HG03139 (cell line): ENCODE results near the gene RSRC1.
A peak's percentile ranks its signal among the peaks of the same experiment; 100 is the strongest.
"Not testable (repeated sequence)": the region's sequence is repeated elsewhere in the genome, so short reads cannot be mapped to it uniquely, and the experiment has no call there.

ENCODE experiments used
- ATAC-seq: cut with Tn5 transposase; IDR thresholded peaks from one replicate; pipeline ENCODE4 v1.9.1; 2021; ENCODE audit not compliant: unreplicated experiment

Gene RSRC1, protein sequence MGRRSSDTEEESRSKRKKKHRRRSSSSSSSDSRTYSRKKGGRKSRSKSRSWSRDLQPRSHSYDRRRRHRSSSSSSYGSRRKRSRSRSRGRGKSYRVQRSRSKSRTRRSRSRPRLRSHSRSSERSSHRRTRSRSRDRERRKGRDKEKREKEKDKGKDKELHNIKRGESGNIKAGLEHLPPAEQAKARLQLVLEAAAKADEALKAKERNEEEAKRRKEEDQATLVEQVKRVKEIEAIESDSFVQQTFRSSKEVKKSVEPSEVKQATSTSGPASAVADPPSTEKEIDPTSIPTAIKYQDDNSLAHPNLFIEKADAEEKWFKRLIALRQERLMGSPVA

DNA sequence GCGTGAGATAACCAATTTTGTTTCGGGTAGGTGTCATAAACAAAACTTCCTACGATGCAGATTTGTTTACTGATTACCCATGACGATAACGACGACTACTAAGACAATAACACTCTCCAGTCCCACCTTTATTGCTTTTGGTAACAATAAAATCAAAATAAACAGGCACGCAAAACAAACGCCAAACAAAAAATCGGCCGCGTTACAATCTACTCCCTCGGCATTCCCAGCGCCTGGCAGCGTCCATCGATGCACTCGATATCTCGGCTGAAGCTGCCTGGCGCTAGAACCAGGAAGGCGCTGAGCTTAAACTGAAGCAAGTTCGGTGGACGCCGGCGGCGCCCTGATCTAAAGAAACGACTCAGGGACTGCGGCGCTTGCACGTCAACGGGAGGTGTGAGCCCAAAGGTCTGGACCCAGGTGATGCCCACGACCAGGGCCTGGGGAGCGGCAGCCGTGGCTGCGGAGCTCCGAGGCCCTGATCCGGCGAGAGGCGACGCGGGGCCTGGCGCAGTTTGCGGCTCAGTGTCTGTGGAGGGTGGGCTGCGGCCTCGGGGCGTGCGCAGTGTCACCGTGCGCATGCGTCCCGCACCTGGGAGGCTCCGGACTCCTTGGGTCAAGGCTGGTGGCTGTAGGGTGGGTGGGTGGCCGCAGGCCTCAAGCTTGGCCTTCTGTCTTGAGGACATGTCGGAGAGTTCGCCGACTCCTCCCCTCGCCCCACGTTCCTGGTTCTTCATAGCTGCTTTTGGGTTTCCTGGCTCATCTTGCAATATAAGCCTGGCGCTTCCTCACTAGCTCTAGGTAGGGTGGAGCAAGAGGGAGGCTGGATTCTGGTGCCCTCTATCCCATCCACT lies at the start of gene RSRC1:
Gene RSRC1 (plus strand): TSS at position 286 of the 854 bp plus-strand sequence. CDS start 12,016 bp downstream, outside the sequence.
- ATAC-seq: peak; percentile 79

DNA sequence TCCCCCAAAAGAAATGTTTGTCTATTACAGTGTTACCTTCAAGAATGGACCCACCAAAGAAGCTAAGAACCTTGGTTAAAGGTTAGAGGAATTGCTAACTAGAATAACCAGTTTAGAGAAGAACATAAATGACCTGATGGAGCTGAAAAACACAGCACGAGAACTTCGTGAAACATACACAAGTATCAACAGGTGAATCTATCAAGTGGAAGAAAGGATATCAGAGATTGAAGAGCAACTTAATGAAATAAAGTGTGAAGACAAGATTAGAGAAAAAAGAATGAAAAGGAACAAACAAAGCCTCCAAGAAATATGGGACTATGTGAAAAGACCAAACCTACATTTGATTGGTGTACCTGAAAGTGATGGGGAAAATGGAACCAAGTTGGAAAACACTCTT lies 44.3 kb upstream of the RSRC1 start:
- ATAC-seq: not testable (repeated sequence)

DNA sequence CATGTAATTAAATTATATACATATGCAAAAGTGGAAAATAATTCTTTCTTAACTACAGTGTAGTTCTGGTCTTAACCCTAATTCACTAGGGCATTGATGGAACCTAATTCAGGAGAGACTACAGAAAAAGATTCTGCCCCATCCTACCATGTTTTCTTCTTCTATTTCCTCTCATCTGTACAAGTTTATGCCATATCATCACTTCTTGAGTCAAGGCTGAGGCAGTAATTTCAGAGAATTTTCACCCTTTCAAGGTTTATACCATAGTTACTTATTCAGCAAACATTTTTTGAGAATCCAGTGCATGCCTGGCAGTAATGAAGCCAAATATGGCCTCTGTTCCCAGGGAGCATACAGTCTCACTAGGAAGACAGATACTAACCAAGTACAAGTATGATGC lies 37.1 kb upstream of the RSRC1 start:
- no peak for ATAC-seq

DNA sequence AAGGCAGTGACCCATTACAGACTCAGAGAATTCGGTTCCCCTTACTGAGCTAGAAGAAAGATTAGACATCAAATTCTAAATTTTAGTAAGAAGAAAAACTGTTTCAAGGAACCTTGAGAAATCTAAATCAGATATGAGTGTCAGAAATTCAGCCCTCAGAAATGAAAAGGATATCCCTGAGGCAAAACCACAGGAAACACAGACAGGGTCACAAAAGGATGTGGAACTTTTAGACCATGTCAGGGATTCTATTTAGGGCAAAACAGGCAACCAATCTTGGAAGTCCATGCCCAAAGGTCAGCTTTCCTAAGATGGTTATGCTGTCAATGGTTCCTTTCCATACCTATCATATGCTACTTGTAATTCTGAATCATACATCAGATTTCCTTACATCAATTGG lies 35.3 kb upstream of the RSRC1 start:
- ATAC-seq: no peak

DNA sequence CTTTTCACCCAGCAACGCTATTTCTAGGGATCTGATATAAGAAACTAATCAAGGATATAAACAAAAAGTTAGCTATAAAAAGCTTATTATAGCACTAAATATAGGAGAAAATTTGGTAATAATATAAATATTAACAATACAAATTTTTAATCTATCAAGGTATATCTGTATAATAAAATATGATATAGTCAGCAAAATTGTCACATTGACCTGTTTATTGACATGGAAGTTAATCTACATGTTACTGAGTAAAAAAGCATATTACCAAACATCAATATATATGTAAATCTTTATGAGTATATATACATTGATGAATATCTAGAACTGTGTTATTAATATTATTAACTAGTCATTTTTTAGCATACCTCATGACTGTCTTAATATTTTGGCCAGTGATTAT lies 30.3 kb upstream of the RSRC1 start:
- ATAC-seq: no peak

DNA sequence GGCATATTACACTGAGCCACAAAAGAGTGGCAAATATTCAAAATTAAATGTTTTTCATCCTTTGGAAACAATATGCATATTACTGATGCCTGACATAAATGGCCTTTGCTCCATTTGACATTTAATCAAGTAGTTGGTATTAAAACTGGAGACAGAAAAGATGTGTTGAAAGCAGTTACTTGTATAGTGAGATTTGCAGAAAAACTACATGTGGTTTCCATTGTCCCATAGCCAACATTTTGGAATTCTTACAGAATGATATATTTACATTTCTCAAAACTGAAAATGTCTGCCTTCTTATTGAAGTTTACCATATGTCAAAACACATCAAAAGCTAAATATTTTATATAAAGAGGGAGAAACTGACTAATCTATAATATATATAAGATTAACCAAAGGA lies 25.2 kb upstream of the RSRC1 start:
- no peak for ATAC-seq

DNA sequence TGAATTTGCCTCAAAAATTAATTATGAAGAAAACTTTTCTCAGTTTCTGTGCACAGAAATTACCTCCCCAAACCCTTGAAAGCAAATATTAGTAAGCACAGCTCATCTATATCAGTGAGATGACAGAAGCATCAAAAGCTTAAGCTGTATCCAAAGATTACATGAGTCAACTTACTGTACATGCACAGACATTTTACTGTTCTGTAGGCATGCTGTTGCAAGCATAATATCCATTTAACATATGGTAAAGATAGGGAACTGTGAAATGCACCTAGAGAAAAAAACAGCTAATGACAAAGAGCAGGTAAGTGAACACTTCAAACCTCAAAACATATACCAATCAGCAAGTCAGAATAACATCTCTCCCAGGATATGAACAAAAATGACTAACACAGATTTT lies 24.5 kb upstream of the RSRC1 start:
- ATAC-seq: no peak

DNA sequence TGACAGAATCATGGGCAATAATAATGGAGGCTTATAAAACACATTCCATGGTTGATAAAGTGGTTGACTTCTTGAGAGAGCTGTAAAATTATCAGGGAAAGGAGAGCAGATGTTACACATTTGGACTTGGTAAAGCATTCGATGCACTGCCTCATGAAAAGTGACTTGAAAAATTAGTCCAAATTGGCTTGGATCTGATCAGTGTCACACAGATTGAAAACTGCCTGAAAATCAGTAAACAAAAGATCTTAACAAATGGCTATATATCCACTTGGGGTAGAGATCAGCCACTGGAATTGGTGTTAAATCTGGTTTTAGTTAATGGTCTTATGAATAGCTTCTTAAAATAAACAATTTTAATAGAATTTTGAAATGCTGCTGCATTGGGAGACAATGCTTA lies 24.0 kb upstream of the RSRC1 start:
- no peak for ATAC-seq

DNA sequence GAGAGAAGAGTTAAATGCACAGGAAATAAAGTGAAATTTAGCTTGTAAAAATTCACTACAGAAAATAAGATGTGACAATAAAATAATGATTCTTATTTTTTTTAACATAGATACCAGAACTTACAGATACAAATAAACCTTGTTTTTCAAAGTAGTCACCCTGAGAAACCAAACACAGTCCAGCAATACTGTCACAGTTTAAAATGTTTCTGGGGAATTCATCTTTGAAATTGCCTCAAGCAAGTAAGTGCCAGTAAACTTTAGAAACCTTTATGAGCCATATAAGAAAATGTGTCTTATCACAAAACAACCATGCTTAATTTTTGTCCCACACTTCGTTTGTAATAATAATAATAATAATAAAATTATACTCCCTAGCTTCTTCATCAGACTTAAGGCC lies 23.5 kb upstream of the RSRC1 start:
- no peak for ATAC-seq

DNA sequence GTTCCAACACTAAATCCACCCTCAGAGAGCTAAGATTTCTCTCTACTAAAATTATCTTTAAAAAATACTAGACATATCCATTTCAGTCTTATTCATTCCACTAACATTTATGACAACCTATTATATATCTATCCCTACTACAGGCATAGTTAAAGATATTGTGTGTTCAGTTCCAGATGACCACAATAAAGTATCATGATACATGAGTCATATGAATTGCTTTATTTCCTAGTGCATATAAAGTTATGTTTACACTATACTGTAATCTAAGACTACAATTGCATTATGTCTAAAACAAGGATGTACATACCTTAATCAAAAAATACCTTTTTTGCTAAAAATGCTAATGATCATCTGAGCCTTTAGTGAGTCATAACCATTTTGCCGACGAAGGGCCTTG lies 23.1 kb upstream of the RSRC1 start:
- ATAC-seq: no peak

DNA sequence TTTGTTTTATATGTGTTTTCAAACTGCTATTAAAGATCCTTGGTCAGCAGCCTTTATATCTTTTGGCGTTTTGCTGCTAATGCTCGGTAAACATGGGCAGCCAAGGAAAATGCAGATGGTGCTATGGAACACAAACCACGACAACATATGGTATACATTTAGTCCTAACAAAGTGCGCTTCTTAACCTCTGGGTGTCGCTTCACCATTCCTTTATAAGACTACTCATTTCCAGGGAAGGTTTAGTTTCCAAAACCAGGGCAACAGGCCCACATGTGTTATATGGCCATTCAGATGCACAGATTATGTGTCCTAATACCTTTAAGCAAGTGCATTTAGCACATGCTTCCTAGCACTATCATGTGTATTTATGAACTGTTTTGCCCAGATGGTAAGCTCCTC lies 18.4 kb upstream of the RSRC1 start:
- ATAC-seq: no peak

DNA sequence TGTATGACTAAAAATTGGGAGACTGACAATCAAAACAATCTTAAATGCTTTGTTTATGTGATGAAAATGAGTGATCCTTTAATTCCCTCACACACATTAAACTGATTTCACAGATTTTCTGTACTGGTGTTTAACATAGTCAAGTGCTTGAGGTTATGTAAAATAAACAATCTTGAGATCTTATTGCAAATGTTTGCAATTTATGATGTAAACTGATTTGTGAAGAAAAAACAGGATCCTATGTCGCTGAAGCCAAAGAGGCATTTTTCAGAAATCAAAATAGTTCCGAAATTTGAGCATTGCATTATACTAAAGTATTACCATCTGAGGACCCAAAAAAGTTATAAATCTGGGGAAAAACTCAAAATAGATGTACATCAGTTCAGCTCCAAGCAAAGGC lies 16.4 kb upstream of the RSRC1 start:
- no peak for ATAC-seq

DNA sequence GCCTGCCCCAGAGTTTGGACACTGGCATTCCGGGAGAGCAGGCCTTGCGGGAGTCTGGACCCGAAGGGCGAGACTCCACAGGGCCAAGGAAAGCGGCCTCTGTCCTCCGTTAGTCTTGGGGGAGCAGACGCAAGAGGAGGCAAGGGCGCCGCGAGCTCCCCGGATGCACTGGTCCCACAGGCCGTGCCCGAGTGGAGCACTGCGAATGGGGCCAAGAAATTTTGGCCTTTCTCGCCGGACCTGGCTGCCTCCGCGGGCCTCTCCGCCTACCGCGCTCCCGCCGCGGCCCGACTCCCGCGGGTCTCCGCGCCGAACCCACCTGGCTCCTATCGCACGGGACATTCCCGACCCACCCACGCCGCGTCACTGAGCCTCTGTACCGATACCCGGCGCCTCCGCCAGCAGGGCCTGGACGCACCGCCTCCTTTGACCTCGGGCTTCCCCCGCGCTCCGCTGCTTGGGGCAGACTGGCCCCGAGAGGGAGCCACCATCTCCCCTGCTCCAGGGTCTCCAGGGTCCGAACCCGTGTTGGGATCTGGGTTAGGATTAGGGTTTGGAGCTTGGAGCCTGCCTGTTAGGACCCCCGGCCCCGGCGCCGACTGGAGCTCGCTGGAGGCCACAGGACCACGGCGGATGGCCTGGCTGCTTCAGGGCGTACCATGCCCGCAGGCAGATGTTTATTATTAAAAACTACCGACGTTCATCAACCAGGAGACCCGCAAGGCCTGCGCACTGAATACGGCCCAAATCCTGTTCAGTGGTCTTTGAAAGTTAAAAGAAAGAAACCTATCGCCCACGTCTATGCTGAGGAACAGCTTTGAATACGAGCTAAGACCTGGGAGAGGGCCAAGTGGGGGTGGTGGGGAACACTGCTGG lies 15.4 kb upstream of the RSRC1 start:
- peak; percentile 26 for ATAC-seq

DNA sequence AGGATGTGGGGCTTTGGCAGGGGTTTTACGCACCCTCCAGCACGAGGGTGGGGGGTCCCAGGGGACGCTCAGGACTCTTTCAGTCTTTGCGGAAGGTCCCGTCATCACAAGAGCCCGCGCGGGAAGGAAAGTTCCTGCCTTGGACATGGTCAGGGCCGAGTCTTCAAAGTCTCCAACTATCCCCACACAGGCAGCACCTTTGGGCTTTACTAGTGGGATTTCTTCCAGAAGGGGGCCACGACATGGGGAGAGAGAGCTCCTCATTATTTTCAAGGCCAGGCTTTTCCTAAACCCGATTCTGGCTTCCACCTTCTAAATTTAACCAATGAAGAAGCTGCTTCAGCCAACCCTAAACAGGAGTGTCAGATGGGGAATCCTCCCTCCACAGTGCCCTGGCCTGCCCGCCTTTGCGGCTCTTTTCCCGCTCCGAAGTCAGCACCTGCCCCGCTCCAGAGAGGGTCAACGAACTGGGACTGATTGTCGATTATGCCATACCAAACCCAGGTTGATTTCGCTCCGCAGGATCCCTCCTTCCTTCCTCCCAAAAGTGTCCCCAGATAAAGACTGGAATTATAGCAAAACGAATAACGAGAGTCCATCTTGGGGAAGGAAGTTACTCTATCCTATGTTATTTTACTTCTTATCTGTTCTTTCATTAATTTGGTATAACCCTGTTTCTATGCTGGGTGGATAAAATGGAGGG lies 14.6 kb upstream of the RSRC1 start:
- ATAC-seq: peak; percentile 23

DNA sequence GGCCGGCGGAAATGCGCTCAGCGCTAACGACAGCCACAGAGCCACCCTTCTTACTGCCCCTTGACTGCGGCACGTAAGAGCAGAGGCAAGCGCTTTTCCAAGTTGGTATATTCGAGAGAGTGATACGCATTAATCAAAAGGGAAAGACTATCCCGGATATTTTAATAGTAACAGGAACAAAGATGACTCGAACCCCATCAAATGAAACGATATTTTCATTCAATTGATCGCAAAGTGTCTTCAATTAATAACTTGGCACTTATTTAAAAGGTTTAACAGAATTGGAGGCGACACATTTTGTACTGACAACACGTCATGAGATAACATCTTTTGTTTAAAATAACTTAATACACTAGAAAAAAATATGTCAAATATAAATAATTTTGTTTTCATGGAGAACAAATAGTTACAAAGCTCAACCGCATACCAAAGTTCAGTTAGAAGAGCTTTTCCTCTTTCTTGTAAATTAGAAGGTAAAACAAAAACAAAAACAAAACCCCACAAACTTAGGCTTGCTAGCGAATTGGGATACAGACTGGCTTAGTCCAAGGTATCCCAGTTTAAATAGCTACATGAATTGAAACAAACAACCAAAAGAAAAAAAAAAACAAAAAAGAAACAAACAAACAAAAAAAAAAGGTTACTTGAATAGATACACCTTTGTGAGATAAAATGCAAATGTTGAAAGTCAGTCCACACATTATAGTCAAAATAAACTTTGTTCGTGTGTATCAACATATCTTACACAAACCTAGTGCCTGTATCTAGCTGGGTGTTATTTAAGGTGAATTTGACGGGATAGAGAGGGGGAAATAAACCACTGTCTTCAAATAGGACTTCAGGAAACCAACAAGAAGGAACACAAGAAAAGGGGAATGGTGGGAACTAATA lies 13.8 kb upstream of the RSRC1 start:
- ATAC-seq: no peak

DNA sequence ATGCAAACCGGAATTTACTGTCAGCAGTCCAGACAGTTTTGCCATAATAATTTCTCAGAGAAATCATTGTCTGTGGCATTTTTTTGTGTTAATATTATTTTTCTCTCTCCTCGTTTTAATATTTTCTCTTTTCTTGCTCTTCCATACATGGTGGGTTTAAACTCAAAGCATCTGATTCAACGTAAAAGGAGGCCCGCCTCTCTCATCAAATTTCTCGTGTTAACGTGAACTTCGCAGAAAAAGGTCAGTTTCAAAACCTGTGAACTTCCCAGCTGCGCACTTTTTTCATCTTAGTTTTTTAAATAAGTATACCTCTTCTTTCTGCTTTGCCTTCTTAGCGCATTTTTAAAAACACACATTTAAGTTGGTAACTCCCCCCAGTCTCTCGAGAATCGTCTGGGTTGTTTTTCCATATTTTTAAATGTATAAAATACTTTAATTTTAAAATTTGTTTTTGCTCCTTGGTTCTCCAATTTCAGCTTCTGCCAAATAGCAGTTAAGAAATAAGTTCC lies 12.8 kb upstream of the RSRC1 start:
- ATAC-seq: no peak

DNA sequence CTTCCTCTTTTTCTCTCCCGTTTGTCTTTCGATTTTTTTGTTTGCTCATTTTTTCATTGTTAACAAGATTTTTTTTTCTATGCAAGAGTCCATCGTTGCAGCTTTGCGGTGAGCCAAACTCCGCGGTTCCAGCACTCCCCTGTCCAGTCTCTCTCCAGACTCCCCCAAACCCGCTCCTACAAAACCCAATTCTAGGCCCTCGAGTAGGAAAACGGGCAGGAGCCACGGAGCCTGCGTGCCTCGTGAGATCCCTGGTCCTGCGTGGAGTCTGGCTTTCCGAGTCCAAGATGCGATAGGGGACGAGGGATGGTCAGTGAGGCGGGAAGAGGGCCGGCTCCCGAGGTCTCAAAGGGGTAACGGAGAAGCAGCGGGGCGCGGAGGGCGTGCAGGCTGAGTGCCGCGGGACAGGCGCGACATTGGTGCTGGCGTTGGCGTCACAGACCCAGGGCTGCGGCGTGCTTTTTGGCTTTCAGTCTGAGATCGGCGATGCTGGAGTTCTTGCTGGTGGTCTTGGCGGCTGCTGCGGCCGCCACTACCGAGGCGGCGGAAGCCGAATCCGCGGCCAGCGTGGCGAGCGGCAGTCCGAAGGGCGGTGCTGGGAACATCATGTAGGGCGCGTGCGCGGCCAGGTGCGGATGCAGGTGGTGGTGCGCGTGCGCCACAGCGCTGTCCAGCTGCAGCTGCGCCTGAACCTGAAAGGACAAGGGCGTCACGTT lies 12.1 kb upstream of the RSRC1 start:
- peak; percentile 82 for ATAC-seq

DNA sequence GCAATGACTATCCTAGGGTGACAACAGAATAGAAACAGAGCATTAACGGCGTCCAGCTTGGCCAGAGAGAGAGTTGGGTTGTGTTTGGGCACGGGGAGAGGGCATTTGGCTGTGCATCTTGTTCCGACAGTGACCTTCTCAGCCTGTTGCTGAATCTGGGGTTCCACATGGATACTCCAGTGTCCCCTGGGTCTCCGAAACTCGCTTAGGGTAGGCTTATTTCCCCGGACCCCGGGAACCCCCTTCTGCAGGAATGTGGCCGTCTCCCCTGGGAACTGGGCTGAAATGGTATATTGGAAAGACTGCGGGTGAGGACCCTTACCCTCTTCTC lies 11.6 kb upstream of the RSRC1 start:
- ATAC-seq: no peak

DNA sequence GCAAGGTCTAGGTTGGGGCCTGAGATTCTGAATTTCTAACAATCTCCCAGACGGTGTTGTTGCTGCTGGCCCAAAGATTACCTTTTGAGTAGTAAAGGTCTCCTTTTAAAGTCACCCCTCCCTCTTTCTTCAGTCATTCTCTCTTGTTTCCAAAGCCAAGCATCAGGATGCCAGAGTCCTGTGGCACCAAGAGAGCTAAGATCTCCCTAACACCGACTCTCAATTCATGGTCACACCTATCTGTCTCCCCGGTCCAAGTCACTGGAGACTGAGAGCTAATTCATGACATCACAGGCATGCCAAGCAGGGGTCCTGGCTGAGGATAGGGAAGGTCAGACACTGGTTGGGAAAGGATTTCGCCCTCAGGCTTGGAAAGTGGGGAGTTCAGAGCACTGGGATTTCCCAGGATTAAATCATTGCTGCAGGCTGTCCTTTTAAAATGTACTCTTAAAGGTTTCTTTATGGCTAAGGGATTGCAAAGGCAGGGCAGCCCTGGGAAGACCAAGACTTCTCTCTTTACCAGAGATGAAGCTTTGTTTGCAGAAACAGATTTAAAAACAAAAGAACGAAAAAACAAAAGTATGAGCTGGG lies 11.0 kb upstream of the RSRC1 start:
- no peak for ATAC-seq
